CD4-positive, alpha-beta T cell treated with Interleukin-17A for 1 hour (primary cell): ENCODE measurements around the gene FAM47E.
A peak's percentile ranks its signal among the peaks of the same experiment; 100 is the strongest.

ENCODE experiments used
- DNase-seq: peaks from one replicate; pipeline ENCODE4 v3.0.0-alpha.2; 2020

Gene FAM47E

GRCh38 chr4:76305033-76305687 lies 53.6 kb downstream of the FAM47E start:
- peak; percentile 28 for DNase-seq

- peak; percentile 25 for DNase-seq
Measured at GRCh38 chr4:76305971-76306881, 54.7 kb downstream of the FAM47E start, which contains the start of gene STBD1. Gene STBD1 (plus strand): TSS chr4:76306733. CDS start chr4:76306770, 37 bp downstream.

- DNase-seq = peak; percentile 4
Measured at GRCh38 chr4:76306882-76307659, 55.5 kb downstream of the FAM47E start.

GRCh38 chr4:76307660-76308014 lies 56.1 kb downstream of the FAM47E start:
- no peak for DNase-seq

GRCh38 chr4:76308548-76308947 lies 57.0 kb downstream of the FAM47E start:
- no peak for DNase-seq

GRCh38 chr4:76309939-76310550 lies 58.5 kb downstream of the FAM47E start:
- no peak for DNase-seq

GRCh38 chr4:76310683-76311082 lies 59.2 kb downstream of the FAM47E start:
- DNase-seq = no peak

GRCh38 chr4:76311896-76312331 lies 60.4 kb downstream of the FAM47E start:
- no peak for DNase-seq

- no peak for DNase-seq
Measured at GRCh38 chr4:76312457-76312856, 60.9 kb downstream of the FAM47E start.

GRCh38 chr4:76313547-76313946 lies 62.0 kb downstream of the FAM47E start:
- DNase-seq = no peak

- no peak for DNase-seq
Measured at GRCh38 chr4:76315267-76315918, 63.9 kb downstream of the FAM47E start.

GRCh38 chr4:76316131-76316530 lies 64.6 kb downstream of the FAM47E start:
- DNase-seq = no peak

- DNase-seq = no peak
Measured at GRCh38 chr4:76322236-76322635, 70.7 kb downstream of the FAM47E start.

GRCh38 chr4:76325072-76325471 lies 73.6 kb downstream of the FAM47E start:
- no peak for DNase-seq

- no peak for DNase-seq
Measured at GRCh38 chr4:76326515-76326914, 75.0 kb downstream of the FAM47E start.
